HUES48 (cell line): ENCODE data around the gene AFF3.
A peak's percentile ranks its signal among the peaks of the same experiment; 100 is the strongest.

Source experiments
- H3K27ac ChIP-seq: one replicate; pipeline ENCODE4 v1.7.0; 2013; ENCODE audit warnings: low read depth, low read length, inconsistent platforms
- H3K27me3 ChIP-seq: 2 replicates; pipeline ENCODE4 v1.6.1; 2013; ENCODE audit warnings: mild to moderate bottlenecking, low read length; ENCODE audit not compliant: control insufficient read depth, insufficient read depth
- H3K36me3 ChIP-seq: 2 replicates; pipeline ENCODE4 v1.6.1; 2013; ENCODE audit warnings: low read length; ENCODE audit not compliant: control insufficient read depth, insufficient read depth
- H3K4me1 ChIP-seq: 2 replicates; pipeline ENCODE4 v1.6.1; 2013; ENCODE audit warnings: mild to moderate bottlenecking, low read length; ENCODE audit not compliant: control insufficient read depth, insufficient read depth
- H3K4me3 ChIP-seq: 2 replicates; pipeline ENCODE4 v1.5.1; 2013; ENCODE audit warnings: mild to moderate bottlenecking, low read depth, low read length
- H3K9ac ChIP-seq: 2 replicates; pipeline ENCODE4 v1.6.1; 2013; ENCODE audit warnings: mild to moderate bottlenecking, low read depth, low read length, moderate library complexity
- H3K9me3 ChIP-seq: 2 replicates; pipeline ENCODE4 v1.6.1; 2013; ENCODE audit warnings: low read length; ENCODE audit not compliant: control insufficient read depth, insufficient read depth

AFF3 gene

DNA sequence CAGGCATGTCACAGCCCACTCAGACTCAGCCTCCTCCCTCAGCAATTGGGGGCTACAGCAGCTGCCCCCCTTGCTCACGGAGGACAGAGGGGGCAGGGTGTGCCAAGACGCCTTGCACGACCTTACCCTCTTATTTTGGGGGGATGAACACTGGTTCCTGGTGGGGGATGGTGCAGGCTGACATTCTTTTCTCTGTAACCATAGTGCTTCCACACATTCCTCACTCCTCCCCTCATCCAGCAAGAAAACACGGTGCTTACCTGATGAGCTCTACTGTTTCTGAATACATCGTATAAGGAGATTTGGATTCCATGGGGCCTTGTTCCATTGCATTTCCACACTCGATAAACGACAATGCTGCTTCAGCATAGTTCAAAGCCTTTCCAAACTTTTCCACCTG, 577.2 kb downstream of the AFF3 start:
- no peaks in the 10 kb centered on the region for H3K9me3 ChIP-seq
- H3K4me1 ChIP-seq, result peaks cover 7% of the 10 kb centered on the region
- no peaks in the 10 kb centered on the region for H3K36me3 ChIP-seq
- H3K4me3 ChIP-seq, result no peak overlapping the region
- no peak overlapping the region for H3K9ac ChIP-seq
- H3K27me3 ChIP-seq, result no peaks in the 10 kb centered on the region
- H3K27ac ChIP-seq, result no peak overlapping the region

DNA sequence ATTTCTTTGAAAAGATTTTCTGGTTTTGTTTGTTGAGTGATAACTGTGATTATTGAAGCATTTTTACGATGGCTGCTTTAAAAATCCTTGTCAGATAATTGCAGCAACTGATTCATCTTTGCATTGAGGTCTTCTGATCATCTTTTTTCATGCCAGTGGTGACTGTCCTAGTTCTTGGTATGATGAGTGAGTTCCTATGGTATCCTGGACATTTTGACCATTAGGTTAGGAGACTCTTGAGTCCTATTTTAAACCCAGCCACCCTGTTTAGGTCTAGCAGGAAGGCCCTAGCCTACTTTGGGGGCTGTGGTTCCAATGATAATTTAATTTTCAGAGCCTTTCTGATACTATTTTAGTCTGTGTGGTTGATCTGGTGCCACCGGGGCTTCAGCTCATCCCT, 579.9 kb downstream of the AFF3 start:
- no peak overlapping the region for H3K4me3 ChIP-seq
- H3K27me3 ChIP-seq, result peaks cover 4% of the 10 kb centered on the region; the same call in 1 of the 2 replicates
- H3K27ac ChIP-seq, result no peak overlapping the region
- H3K9me3 ChIP-seq, result no peaks in the 10 kb centered on the region
- H3K4me1 ChIP-seq, result peaks cover 7% of the 10 kb centered on the region
- H3K9ac ChIP-seq, result no peak overlapping the region
- no peaks in the 10 kb centered on the region for H3K36me3 ChIP-seq

DNA sequence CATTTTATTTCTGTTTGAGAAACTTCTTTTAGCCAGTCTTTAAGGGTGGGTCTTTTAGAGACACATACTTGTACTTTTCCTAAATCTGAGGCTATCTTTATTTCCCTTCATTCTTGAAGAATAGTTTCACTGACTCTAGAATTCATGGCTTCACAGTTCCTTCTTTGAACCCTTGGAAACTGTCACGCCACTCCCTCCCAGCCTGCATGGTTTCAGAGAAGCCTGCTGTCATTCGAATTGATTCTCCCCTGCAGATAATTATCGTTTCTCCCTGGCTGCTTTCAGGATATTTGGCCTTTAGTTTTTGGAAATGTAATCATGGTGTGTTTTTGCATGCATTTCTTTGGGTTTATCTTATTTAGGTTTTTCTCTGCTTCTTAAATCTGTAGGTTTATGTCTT, 580.6 kb downstream of the AFF3 start:
- no peaks in the 10 kb centered on the region for H3K36me3 ChIP-seq
- H3K9ac ChIP-seq, result no peak overlapping the region
- peaks cover 4% of the 10 kb centered on the region; the same call in 1 of the 2 replicates for H3K27me3 ChIP-seq
- no peak overlapping the region for H3K27ac ChIP-seq
- H3K9me3 ChIP-seq, result no peaks in the 10 kb centered on the region
- no peak overlapping the region for H3K4me3 ChIP-seq
- H3K4me1 ChIP-seq, result peaks cover 7% of the 10 kb centered on the region

DNA sequence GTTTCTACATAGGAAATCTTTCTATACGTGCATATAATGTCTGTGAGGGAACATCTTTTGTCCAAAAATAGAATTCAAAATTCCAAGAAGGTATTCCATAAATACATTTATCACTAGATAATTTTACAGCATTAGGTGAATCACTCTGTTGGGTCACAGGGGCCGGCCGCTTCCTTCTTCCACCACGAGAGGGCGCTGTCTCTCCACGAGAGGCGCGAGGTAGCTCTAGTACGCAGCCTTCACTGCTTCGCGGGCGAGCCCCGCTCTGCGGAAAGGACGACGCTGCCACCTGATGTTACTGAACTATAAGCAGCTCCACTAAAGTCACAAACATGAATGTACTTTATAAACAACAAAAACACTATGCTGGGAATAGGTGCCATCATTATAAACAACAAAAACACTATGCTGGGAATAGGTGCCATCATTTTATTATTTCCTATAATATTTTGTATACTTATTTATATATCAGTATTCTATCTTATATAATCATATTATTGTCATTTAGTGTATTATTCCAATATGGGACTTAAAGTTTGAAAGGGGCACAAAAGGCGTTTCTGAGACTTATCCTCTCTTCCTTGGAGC, 583.2 kb downstream of the AFF3 start:
- H3K36me3 ChIP-seq, result no peaks in the 10 kb centered on the region
- H3K27ac ChIP-seq, result no peak overlapping the region
- H3K4me1 ChIP-seq, result peaks cover 19% of the 10 kb centered on the region
- no peak overlapping the region for H3K9ac ChIP-seq
- H3K4me3 ChIP-seq, result no peak overlapping the region
- H3K27me3 ChIP-seq, result peaks cover 4% of the 10 kb centered on the region; the same call in 1 of the 2 replicates
- no peaks in the 10 kb centered on the region for H3K9me3 ChIP-seq

DNA sequence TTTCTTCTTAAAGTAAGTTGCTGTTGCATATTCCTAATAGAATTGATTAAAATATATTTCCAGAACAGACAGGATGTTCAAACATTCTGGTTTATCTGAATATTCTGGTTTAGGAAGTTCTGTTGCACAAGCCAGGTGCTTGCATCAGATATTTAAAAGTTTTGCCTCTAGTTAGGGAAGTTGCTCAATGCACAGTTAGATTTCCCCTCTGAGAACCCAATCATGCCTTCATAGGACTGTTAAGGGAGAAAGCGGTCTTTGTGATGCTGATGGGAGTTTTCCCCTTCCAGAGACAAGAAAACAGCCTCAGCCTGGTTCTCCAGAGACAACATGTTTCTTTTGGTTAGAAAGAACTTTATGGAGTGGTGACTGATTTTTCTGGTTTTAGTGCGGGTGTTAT, 587.0 kb downstream of the AFF3 start:
- Histone ChIP-seq H3K9me3 (no peaks in the 10 kb centered on the region), H3K4me3 (no peak overlapping the region), H3K27ac (peak overlapping the region; percentile 13), H3K36me3 (no peaks in the 10 kb centered on the region), H3K27me3 (peaks cover 4% of the 10 kb centered on the region; the same call in 1 of the 2 replicates), H3K9ac (no peak overlapping the region), H3K4me1 (peaks cover 25% of the 10 kb centered on the region)

DNA sequence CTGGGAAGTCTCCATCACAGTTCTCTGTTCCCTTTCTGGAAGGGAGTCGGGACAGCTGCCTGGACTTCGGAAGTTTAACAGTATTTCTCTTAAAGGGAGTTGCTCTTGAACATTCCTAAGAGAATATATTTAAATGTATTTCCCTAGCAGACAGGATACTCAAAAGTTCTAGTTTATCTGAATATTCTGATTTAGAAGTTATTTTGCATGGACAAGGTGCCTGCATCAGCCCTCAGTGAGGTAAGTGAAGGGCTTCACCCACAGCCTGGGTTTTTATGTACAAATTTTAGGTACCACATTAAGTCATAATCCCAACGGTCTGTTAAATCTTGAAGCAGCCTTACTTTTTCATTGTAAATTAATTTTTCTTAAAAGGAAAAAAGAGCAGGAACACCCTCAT, 587.5 kb downstream of the AFF3 start:
- Histone ChIP-seq H3K9ac (no peak overlapping the region), H3K27me3 (peaks cover 4% of the 10 kb centered on the region; the same call in 1 of the 2 replicates), H3K36me3 (no peaks in the 10 kb centered on the region), H3K4me3 (peak overlapping the region; percentile 44), H3K27ac (no peak overlapping the region), H3K4me1 (peaks cover 28% of the 10 kb centered on the region), H3K9me3 (no peaks in the 10 kb centered on the region)

DNA sequence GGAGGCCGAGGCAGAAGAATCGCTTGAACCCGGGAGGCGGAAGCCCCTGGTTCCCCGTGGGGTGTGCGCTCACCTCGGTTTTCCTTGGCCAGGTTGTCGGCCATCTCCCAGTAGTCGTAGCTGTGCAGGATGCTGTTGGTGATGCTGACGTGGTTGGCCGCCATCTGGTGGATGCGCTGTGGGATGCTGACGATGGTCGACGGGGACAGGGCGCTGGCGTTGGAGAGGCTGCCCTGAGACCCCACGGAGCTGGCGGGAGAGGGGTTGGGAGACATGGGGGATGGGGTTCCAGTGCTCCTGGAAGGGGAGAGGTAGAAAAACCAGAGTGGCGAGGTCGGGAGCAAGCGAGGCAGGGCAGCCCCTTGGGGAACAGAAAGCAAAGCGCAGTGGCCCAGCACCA, 588.2 kb downstream of the AFF3 start:
- H3K27me3 ChIP-seq, result no peaks in the 10 kb centered on the region
- H3K36me3 ChIP-seq, result no peaks in the 10 kb centered on the region
- peaks cover 28% of the 10 kb centered on the region for H3K4me1 ChIP-seq
- peak overlapping the region; percentile 44 for H3K4me3 ChIP-seq
- H3K9ac ChIP-seq, result no peak overlapping the region
- no peak overlapping the region for H3K27ac ChIP-seq
- no peaks in the 10 kb centered on the region for H3K9me3 ChIP-seq

DNA sequence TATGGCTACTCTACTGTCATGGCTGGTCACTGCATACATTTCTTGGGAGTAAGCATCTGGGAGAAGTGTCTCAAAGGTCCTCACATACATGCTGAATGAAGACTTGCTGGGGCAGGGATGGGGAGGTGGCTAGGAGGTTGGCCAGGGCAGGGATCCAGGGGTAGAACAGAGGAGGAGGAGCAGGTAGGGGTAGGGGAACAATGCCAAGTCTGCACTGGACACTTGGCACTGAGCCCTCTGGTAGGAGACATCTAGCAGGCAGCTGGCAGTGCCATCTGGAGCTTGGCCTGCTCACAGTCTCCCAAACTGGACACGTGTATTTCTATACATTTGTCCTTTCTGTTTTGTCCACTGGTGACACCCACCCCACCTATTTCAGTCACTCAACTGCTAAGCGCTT, 589.9 kb downstream of the AFF3 start:
- no peak overlapping the region for H3K4me3 ChIP-seq
- no peak overlapping the region for H3K9ac ChIP-seq
- peaks cover 28% of the 10 kb centered on the region for H3K4me1 ChIP-seq
- no peaks in the 10 kb centered on the region for H3K36me3 ChIP-seq
- no peak overlapping the region for H3K27ac ChIP-seq
- no peaks in the 10 kb centered on the region for H3K9me3 ChIP-seq
- no peaks in the 10 kb centered on the region for H3K27me3 ChIP-seq

DNA sequence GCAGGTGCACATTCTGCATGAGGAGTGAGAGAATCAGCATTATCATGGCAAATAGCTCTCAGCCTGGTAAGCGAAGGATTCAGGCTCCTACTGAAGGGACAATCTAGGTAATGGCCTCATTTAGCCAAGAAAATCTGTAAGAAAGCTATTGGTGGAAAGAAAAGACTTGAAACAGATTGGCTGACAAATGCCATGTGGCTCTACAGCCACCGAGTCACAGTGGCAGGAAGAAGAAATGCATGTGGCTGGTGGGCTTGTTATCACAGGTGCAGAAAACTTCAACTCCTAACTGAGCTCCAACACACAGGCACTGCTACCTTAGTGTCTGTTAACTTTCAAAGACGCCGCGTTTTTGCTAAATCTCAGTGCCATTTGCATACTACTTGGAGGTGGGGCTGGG, 592.0 kb downstream of the AFF3 start:
- Histone ChIP-seq H3K27ac (no peak overlapping the region), H3K4me3 (no peak overlapping the region), H3K36me3 (no peaks in the 10 kb centered on the region), H3K9ac (no peak overlapping the region), H3K9me3 (no peaks in the 10 kb centered on the region), H3K4me1 (peaks cover 24% of the 10 kb centered on the region), H3K27me3 (no peaks in the 10 kb centered on the region)

DNA sequence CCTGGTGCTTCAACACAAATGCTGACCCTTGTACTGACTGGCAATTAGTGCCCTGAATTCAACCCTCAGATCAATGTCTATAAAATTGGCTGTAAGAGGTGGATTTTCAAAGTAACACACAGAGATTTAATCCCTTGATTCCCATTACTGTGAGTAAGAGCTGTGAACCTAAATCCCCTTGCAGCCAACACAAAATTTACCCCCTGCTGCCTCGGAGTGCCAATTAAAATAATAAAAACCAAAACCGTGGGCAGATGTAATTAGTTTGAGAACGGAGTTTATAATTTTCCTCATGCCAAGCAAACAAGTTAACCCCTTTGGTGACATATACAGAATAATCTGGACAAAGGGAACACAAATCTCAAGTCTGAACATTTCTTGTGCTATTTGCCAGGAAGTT, 596.8 kb downstream of the AFF3 start:
- no peaks in the 10 kb centered on the region for H3K36me3 ChIP-seq
- H3K27ac ChIP-seq, result no peak overlapping the region
- H3K4me1 ChIP-seq, result peaks cover 11% of the 10 kb centered on the region
- H3K27me3 ChIP-seq, result no peaks in the 10 kb centered on the region
- no peaks in the 10 kb centered on the region for H3K9me3 ChIP-seq
- H3K4me3 ChIP-seq, result no peak overlapping the region
- no peak overlapping the region for H3K9ac ChIP-seq

DNA sequence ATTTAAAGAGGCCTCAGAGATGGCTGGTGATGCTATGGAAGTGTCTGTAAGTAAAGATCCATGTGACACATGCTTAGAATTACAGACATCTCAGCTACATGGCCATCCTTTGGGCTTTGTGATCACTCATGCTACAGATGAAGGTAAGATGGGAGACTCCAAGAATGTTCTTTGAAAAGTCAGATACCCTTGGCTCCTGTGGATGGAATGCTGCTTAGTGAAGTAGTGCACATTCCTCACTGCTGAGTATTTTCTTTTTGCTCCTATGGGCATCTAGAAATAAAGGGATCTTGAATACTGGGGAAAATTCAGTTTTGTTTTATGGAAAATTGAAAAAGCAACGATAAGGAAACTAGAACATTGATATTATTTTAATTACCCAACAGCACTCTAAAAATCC, 597.3 kb downstream of the AFF3 start:
- Histone ChIP-seq H3K9ac (no peak overlapping the region), H3K4me1 (peaks cover 6% of the 10 kb centered on the region; the same call in 1 of the 2 replicates), H3K9me3 (no peaks in the 10 kb centered on the region), H3K27ac (no peak overlapping the region), H3K27me3 (no peaks in the 10 kb centered on the region), H3K36me3 (no peaks in the 10 kb centered on the region), H3K4me3 (no peak overlapping the region)
